ENCODE measurements around the gene LRRC30.

The LRRC30 gene

GRCh38 chr18:7205346-7205745 lies 25.5 kb upstream of the LRRC30 start:
- Histone ChIP-seq H3K27me3 (ENCODE audit: insufficient read depth, low read length, poor library complexity) (no peaks in the 10 kb centered on the region), H3K36me3 (ENCODE audit: control insufficient read depth, insufficient read depth, low read length) (no peaks in the 10 kb centered on the region), H3K4me1 (ENCODE audit: control insufficient read depth, low read depth, low read length) (no peaks in the 10 kb centered on the region), H3K9ac (ENCODE audit: low read length) (no peak overlapping the region), H4K8ac (ENCODE audit: low read depth, low read length) (no peak overlapping the region), H2BK5ac (ENCODE audit: low read length) (no peak overlapping the region), H3K4me3 (ENCODE audit: low read length) (no peak overlapping the region), H3K18ac (ENCODE audit: low read length) (peak overlapping the region; percentile 11), H4K5ac (ENCODE audit: low read length) (no peak overlapping the region), H2BK15ac (replicated peaks; ENCODE audit: low read depth) (no peak overlapping the region), H3K56ac (ENCODE audit: low read length) (no peak overlapping the region), H3K4me2 (ENCODE audit: low read length) (no peak overlapping the region), H3K79me2 (ENCODE audit: control insufficient read depth, insufficient read depth, low read length) (no peaks in the 10 kb centered on the region), H3K23ac (ENCODE audit: low read length) (no peak overlapping the region), H3K4ac (ENCODE audit: low read depth, low read length) (no peak overlapping the region), H3K27ac (ENCODE audit: low read depth, low read length) (no peak overlapping the region), H3K79me1 (ENCODE audit: low read length) (no peaks in the 10 kb centered on the region), H2BK120ac (ENCODE audit: low read depth, low read length) (no peak overlapping the region), H2AK5ac (ENCODE audit: low read length) (no peak overlapping the region)
- DNase-seq = no peak

- no peak overlapping the region for H3K9ac ChIP-seq (ENCODE audit: low read length)
- no peak overlapping the region for H2AK5ac ChIP-seq (ENCODE audit: low read length)
- H3K79me2 ChIP-seq (ENCODE audit: control insufficient read depth, insufficient read depth, low read length) = no peaks in the 10 kb centered on the region
- H3K23ac ChIP-seq (ENCODE audit: low read length) = no peak overlapping the region
- no peak overlapping the region for H3K27ac ChIP-seq (ENCODE audit: low read depth, low read length)
- no peak overlapping the region for H2BK5ac ChIP-seq (ENCODE audit: low read length)
- no peak overlapping the region for H3K4me3 ChIP-seq (ENCODE audit: low read length)
- DNase-seq = no peak
- no peak overlapping the region for H4K5ac ChIP-seq (ENCODE audit: low read length)
- no peak overlapping the region for H3K56ac ChIP-seq (ENCODE audit: low read length)
- H2BK15ac ChIP-seq (replicated peaks; ENCODE audit: low read depth) = no peak overlapping the region
- H3K79me1 ChIP-seq (ENCODE audit: low read length) = no peaks in the 10 kb centered on the region
- H3K18ac ChIP-seq (ENCODE audit: low read length) = no peak overlapping the region
- H3K4me1 ChIP-seq (ENCODE audit: control insufficient read depth, low read depth, low read length) = no peaks in the 10 kb centered on the region
- WGBS (ENCODE audit: extremely low coverage, insufficient coverage, low lambda C conversion rate) = no CpG with 5 or more reads among the region's 6 CpGs
- H3K4me2 ChIP-seq (ENCODE audit: low read length) = no peak overlapping the region
- no peak overlapping the region for H3K4ac ChIP-seq (ENCODE audit: low read depth, low read length)
- H3K27me3 ChIP-seq (ENCODE audit: insufficient read depth, low read length, poor library complexity) = no peaks in the 10 kb centered on the region
- no peak overlapping the region for H2BK120ac ChIP-seq (ENCODE audit: low read depth, low read length)
- H3K36me3 ChIP-seq (ENCODE audit: control insufficient read depth, insufficient read depth, low read length) = no peaks in the 10 kb centered on the region
- H4K8ac ChIP-seq (ENCODE audit: low read depth, low read length) = no peak overlapping the region
These were observed 24.7 kb upstream of the LRRC30 start for GRCh38 chr18:7206217-7206616.

GRCh38 chr18:7207366-7207915 lies 23.4 kb upstream of the LRRC30 start:
- no peak overlapping the region for H3K9ac ChIP-seq (ENCODE audit: low read length)
- no peak overlapping the region for H4K5ac ChIP-seq (ENCODE audit: low read length)
- H3K18ac ChIP-seq (ENCODE audit: low read length) = no peak overlapping the region
- no peak for DNase-seq
- no peaks in the 10 kb centered on the region for H3K79me2 ChIP-seq (ENCODE audit: control insufficient read depth, insufficient read depth, low read length)
- H4K8ac ChIP-seq (ENCODE audit: low read depth, low read length) = no peak overlapping the region
- H3K23ac ChIP-seq (ENCODE audit: low read length) = no peak overlapping the region
- no CpG with 5 or more reads among the region's 4 CpGs for WGBS (ENCODE audit: extremely low coverage, insufficient coverage, low lambda C conversion rate)
- H3K56ac ChIP-seq (ENCODE audit: low read length) = no peak overlapping the region
- H2AK5ac ChIP-seq (ENCODE audit: low read length) = no peak overlapping the region
- no peak overlapping the region for H3K27ac ChIP-seq (ENCODE audit: low read depth, low read length)
- no peak overlapping the region for H3K4me2 ChIP-seq (ENCODE audit: low read length)
- H3K36me3 ChIP-seq (ENCODE audit: control insufficient read depth, insufficient read depth, low read length) = no peaks in the 10 kb centered on the region
- no peak overlapping the region for H3K4me3 ChIP-seq (ENCODE audit: low read length)
- H2BK120ac ChIP-seq (ENCODE audit: low read depth, low read length) = no peak overlapping the region
- no peaks in the 10 kb centered on the region for H3K27me3 ChIP-seq (ENCODE audit: insufficient read depth, low read length, poor library complexity)
- H2BK5ac ChIP-seq (ENCODE audit: low read length) = no peak overlapping the region
- no peak overlapping the region for H2BK15ac ChIP-seq (replicated peaks; ENCODE audit: low read depth)
- H3K79me1 ChIP-seq (ENCODE audit: low read length) = no peaks in the 10 kb centered on the region
- no peak overlapping the region for H3K4ac ChIP-seq (ENCODE audit: low read depth, low read length)
- no peaks in the 10 kb centered on the region for H3K4me1 ChIP-seq (ENCODE audit: control insufficient read depth, low read depth, low read length)

GRCh38 chr18:7221424-7222155 lies 9.3 kb upstream of the LRRC30 start:
- H3K4me2 ChIP-seq (ENCODE audit: low read length) = no peak overlapping the region
- H4K5ac ChIP-seq (ENCODE audit: low read length) = no peak overlapping the region
- H2BK15ac ChIP-seq (replicated peaks; ENCODE audit: low read depth) = no peak overlapping the region
- no peak overlapping the region for H2BK5ac ChIP-seq (ENCODE audit: low read length)
- H3K36me3 ChIP-seq (ENCODE audit: control insufficient read depth, insufficient read depth, low read length) = no peaks in the 10 kb centered on the region
- H3K4me3 ChIP-seq (ENCODE audit: low read length) = no peak overlapping the region
- peak; percentile 97 for DNase-seq
- H3K79me2 ChIP-seq (ENCODE audit: control insufficient read depth, insufficient read depth, low read length) = no peaks in the 10 kb centered on the region
- H3K79me1 ChIP-seq (ENCODE audit: low read length) = no peaks in the 10 kb centered on the region
- H3K9ac ChIP-seq (ENCODE audit: low read length) = no peak overlapping the region
- WGBS (ENCODE audit: extremely low coverage, insufficient coverage, low lambda C conversion rate) = no CpG with 5 or more reads among the region's 5 CpGs
- no peak overlapping the region for H3K18ac ChIP-seq (ENCODE audit: low read length)
- H3K4me1 ChIP-seq (ENCODE audit: control insufficient read depth, low read depth, low read length) = no peaks in the 10 kb centered on the region
- H2BK120ac ChIP-seq (ENCODE audit: low read depth, low read length) = no peak overlapping the region
- no peak overlapping the region for H3K27ac ChIP-seq (ENCODE audit: low read depth, low read length)
- H3K23ac ChIP-seq (ENCODE audit: low read length) = no peak overlapping the region
- H3K56ac ChIP-seq (ENCODE audit: low read length) = no peak overlapping the region
- no peak overlapping the region for H2AK5ac ChIP-seq (ENCODE audit: low read length)
- no peaks in the 10 kb centered on the region for H3K27me3 ChIP-seq (ENCODE audit: insufficient read depth, low read length, poor library complexity)
- no peak overlapping the region for H4K8ac ChIP-seq (ENCODE audit: low read depth, low read length)
- H3K4ac ChIP-seq (ENCODE audit: low read depth, low read length) = no peak overlapping the region

GRCh38 chr18:7224198-7224597 lies 6.7 kb upstream of the LRRC30 start:
- Histone ChIP-seq H2BK15ac (replicated peaks; ENCODE audit: low read depth) (no peak overlapping the region), H4K8ac (ENCODE audit: low read depth, low read length) (no peak overlapping the region), H3K4me2 (ENCODE audit: low read length) (no peak overlapping the region), H3K4me3 (ENCODE audit: low read length) (no peak overlapping the region), H3K23ac (ENCODE audit: low read length) (no peak overlapping the region), H2BK5ac (ENCODE audit: low read length) (no peak overlapping the region), H3K27me3 (ENCODE audit: insufficient read depth, low read length, poor library complexity) (no peaks in the 10 kb centered on the region), H3K79me1 (ENCODE audit: low read length) (no peaks in the 10 kb centered on the region), H3K9ac (ENCODE audit: low read length) (no peak overlapping the region), H2AK5ac (ENCODE audit: low read length) (no peak overlapping the region), H3K4ac (ENCODE audit: low read depth, low read length) (no peak overlapping the region), H3K4me1 (ENCODE audit: control insufficient read depth, low read depth, low read length) (no peaks in the 10 kb centered on the region), H4K5ac (ENCODE audit: low read length) (no peak overlapping the region), H3K18ac (ENCODE audit: low read length) (no peak overlapping the region), H3K27ac (ENCODE audit: low read depth, low read length) (no peak overlapping the region), H2BK120ac (ENCODE audit: low read depth, low read length) (no peak overlapping the region), H3K36me3 (ENCODE audit: control insufficient read depth, insufficient read depth, low read length) (no peaks in the 10 kb centered on the region), H3K56ac (ENCODE audit: low read length) (no peak overlapping the region), H3K79me2 (ENCODE audit: control insufficient read depth, insufficient read depth, low read length) (no peaks in the 10 kb centered on the region)
- DNase-seq = peak; percentile 31
- WGBS (ENCODE audit: extremely low coverage, insufficient coverage, low lambda C conversion rate) = no CpG with 5 or more reads among the region's 3 CpGs

GRCh38 chr18:7232218-7232617 lies 1.3 kb downstream of the LRRC30 start:
- Histone ChIP-seq H3K56ac (ENCODE audit: low read length) (no peak overlapping the region), H3K4me2 (ENCODE audit: low read length) (no peak overlapping the region), H3K4me3 (ENCODE audit: low read length) (no peak overlapping the region), H2BK120ac (ENCODE audit: low read depth, low read length) (no peak overlapping the region), H3K18ac (ENCODE audit: low read length) (no peak overlapping the region), H4K8ac (ENCODE audit: low read depth, low read length) (no peak overlapping the region), H3K79me2 (ENCODE audit: control insufficient read depth, insufficient read depth, low read length) (no peaks in the 10 kb centered on the region), H3K9ac (ENCODE audit: low read length) (no peak overlapping the region), H3K27ac (ENCODE audit: low read depth, low read length) (no peak overlapping the region), H3K4ac (ENCODE audit: low read depth, low read length) (no peak overlapping the region), H2AK5ac (ENCODE audit: low read length) (no peak overlapping the region), H3K4me1 (ENCODE audit: control insufficient read depth, low read depth, low read length) (no peaks in the 10 kb centered on the region), H3K79me1 (ENCODE audit: low read length) (no peaks in the 10 kb centered on the region), H3K36me3 (ENCODE audit: control insufficient read depth, insufficient read depth, low read length) (no peaks in the 10 kb centered on the region), H2BK5ac (ENCODE audit: low read length) (no peak overlapping the region), H3K23ac (ENCODE audit: low read length) (no peak overlapping the region), H4K5ac (ENCODE audit: low read length) (no peak overlapping the region), H3K27me3 (ENCODE audit: insufficient read depth, low read length, poor library complexity) (no peaks in the 10 kb centered on the region), H2BK15ac (replicated peaks; ENCODE audit: low read depth) (no peak overlapping the region)
- WGBS (ENCODE audit: extremely low coverage, insufficient coverage, low lambda C conversion rate) = no CpG with 5 or more reads among the region's 3 CpGs
- DNase-seq = no peak

All from mesendoderm (in vitro differentiated cells).